ENCODE measurements around the gene GALNT12. TPM values are rescaled to one million over a fixed set of nuclear protein-coding genes. Genes with fewer than 3 reads are reported as not detected.

Gene GALNT12
- total and polyA plus RNA-seq, 2 experiments from 2014 or later: 13.9 to 16.4 TPM

DNA sequence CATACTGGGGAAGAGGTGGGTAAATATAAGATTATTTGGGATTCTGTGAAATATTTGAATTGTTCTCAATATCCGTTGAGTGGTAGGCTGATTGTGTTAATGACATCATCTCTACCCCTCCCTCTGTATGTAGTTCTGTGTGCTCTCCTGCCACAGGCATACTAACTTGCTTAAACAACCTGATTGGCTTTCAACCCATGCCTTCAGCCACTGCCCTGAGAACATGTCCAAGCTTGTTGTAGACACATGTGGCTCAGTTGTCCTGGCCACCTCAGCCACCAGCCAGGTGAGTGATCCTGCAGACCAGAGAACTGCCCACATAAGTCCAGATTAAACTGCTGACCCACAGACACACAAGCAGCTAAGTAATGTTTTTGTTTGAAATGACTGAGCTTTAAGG lies 42.2 kb upstream of the GALNT12 start:
- Histone ChIP-seq H3K27ac (no peak overlapping the region), H3K36me3 (replicated peaks; ENCODE audit: insufficient read depth, low read depth) (peaks cover 8% of the 10 kb centered on the region), H3K4me3 (no peak overlapping the region), H3K79me2 (no peaks in the 10 kb centered on the region), H3K9me3 (ENCODE audit: low read depth) (no peaks in the 10 kb centered on the region), H3K4me2 (no peak overlapping the region), H2AFZ (no peak overlapping the region), H3K27me3 (no peaks in the 10 kb centered on the region), H3K4me1 (ENCODE audit: insufficient read depth) (no peaks in the 10 kb centered on the region), H4K20me1 (ENCODE audit: insufficient read depth, poor library complexity, severe bottlenecking) (no peaks in the 10 kb centered on the region), H3K9me2 (replicated peaks; ENCODE audit: insufficient read depth) (no peaks in the 10 kb centered on the region)
- TF ChIP-seq, protein P1, sequence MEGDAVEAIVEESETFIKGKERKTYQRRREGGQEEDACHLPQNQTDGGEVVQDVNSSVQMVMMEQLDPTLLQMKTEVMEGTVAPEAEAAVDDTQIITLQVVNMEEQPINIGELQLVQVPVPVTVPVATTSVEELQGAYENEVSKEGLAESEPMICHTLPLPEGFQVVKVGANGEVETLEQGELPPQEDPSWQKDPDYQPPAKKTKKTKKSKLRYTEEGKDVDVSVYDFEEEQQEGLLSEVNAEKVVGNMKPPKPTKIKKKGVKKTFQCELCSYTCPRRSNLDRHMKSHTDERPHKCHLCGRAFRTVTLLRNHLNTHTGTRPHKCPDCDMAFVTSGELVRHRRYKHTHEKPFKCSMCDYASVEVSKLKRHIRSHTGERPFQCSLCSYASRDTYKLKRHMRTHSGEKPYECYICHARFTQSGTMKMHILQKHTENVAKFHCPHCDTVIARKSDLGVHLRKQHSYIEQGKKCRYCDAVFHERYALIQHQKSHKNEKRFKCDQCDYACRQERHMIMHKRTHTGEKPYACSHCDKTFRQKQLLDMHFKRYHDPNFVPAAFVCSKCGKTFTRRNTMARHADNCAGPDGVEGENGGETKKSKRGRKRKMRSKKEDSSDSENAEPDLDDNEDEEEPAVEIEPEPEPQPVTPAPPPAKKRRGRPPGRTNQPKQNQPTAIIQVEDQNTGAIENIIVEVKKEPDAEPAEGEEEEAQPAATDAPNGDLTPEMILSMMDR (IDR thresholded peaks at IDR 0.05; ENCODE audit: poor library complexity): no peak
- TF ChIP-seq EZH2phosphoT487 (IDR thresholded peaks at IDR 0.05; ENCODE audit: low read depth, severe bottlenecking, unreplicated experiment): no peak
- TF ChIP-seq EZH2 (IDR thresholded peaks at IDR 0.05; ENCODE audit: borderline replicate concordance): no peak
- DNase-seq (ENCODE audit: low spot score): no peak
- WGBS (ENCODE audit: low lambda C conversion rate, missing lambda C conversion rate): 91% methylated on average over 1 of the region's 1 CpG

DNA sequence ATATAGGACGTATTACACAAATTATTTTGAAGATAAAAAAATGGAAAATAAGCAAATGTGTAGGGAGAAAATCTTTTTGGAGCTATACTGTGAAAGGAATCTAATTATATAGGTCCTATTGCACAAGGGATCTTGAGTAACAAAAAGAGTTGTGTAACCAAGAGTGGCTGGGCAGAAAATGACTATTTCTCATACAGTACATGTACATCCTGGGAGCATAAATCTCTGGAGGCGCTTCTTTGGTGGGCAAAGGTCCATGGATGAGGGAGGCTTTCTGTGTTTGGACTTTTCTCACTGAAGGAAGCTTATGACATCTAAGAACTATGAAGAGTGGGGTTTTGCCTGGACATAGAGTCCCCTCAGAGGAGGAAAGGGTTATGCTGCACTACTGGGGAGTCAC lies 40.9 kb upstream of the GALNT12 start:
- WGBS (ENCODE audit: low lambda C conversion rate, missing lambda C conversion rate): 88% methylated on average over 2 of the region's 2 CpGs
- Histone ChIP-seq H3K36me3 (replicated peaks; ENCODE audit: insufficient read depth, low read depth) (no peaks in the 10 kb centered on the region), H3K27ac (no peak overlapping the region)

GRCh38 chr9:98767196-98767595 lies 40.3 kb upstream of the GALNT12 start:
- Histone ChIP-seq H4K20me1 (ENCODE audit: insufficient read depth, poor library complexity, severe bottlenecking) (no peaks in the 10 kb centered on the region), H3K4me3 (no peak overlapping the region), H3K4me2 (no peak overlapping the region), H3K9me2 (replicated peaks; ENCODE audit: insufficient read depth) (no peaks in the 10 kb centered on the region), H3K79me2 (no peaks in the 10 kb centered on the region), H3K36me3 (replicated peaks; ENCODE audit: insufficient read depth, low read depth) (no peaks in the 10 kb centered on the region), H3K4me1 (ENCODE audit: insufficient read depth) (no peaks in the 10 kb centered on the region), H2AFZ (no peak overlapping the region), H3K27me3 (no peaks in the 10 kb centered on the region), H3K27ac (no peak overlapping the region), H3K9me3 (ENCODE audit: low read depth) (no peaks in the 10 kb centered on the region)
- no peak for TF ChIP-seq EZH2phosphoT487 (IDR thresholded peaks at IDR 0.05; ENCODE audit: low read depth, severe bottlenecking, unreplicated experiment)
- no peak for TF ChIP-seq EZH2 (IDR thresholded peaks at IDR 0.05; ENCODE audit: borderline replicate concordance)
- TF ChIP-seq, protein P1 (IDR thresholded peaks at IDR 0.05; ENCODE audit: poor library complexity): no peak
- DNase-seq (ENCODE audit: low spot score): no peak
- WGBS (ENCODE audit: low lambda C conversion rate, missing lambda C conversion rate): 100% methylated on average over 3 of the region's 3 CpGs

More for the DNA sequence above, 40.9 kb upstream of the GALNT12 start:
- Histone ChIP-seq H2AFZ (no peak overlapping the region), H3K4me1 (ENCODE audit: insufficient read depth) (no peaks in the 10 kb centered on the region), H3K4me3 (no peak overlapping the region), H3K4me2 (no peak overlapping the region), H4K20me1 (ENCODE audit: insufficient read depth, poor library complexity, severe bottlenecking) (no peaks in the 10 kb centered on the region), H3K79me2 (no peaks in the 10 kb centered on the region), H3K9me2 (replicated peaks; ENCODE audit: insufficient read depth) (no peaks in the 10 kb centered on the region), H3K27me3 (no peaks in the 10 kb centered on the region), H3K9me3 (ENCODE audit: low read depth) (no peaks in the 10 kb centered on the region)
- TF ChIP-seq, protein P1 (IDR thresholded peaks at IDR 0.05; ENCODE audit: poor library complexity): no peak
- no peak for TF ChIP-seq EZH2 (IDR thresholded peaks at IDR 0.05; ENCODE audit: borderline replicate concordance)
- no peak for TF ChIP-seq EZH2phosphoT487 (IDR thresholded peaks at IDR 0.05; ENCODE audit: low read depth, severe bottlenecking, unreplicated experiment)
- no peak for DNase-seq (ENCODE audit: low spot score)

- Histone ChIP-seq H3K9me2 (replicated peaks; ENCODE audit: insufficient read depth) (no peaks in the 10 kb centered on the region), H3K27me3 (no peaks in the 10 kb centered on the region), H3K4me3 (no peak overlapping the region), H3K27ac (no peak overlapping the region), H4K20me1 (ENCODE audit: insufficient read depth, poor library complexity, severe bottlenecking) (no peaks in the 10 kb centered on the region), H3K4me1 (ENCODE audit: insufficient read depth) (no peaks in the 10 kb centered on the region), H3K79me2 (no peaks in the 10 kb centered on the region), H3K4me2 (no peak overlapping the region), H3K36me3 (replicated peaks; ENCODE audit: insufficient read depth, low read depth) (no peaks in the 10 kb centered on the region), H2AFZ (no peak overlapping the region), H3K9me3 (ENCODE audit: low read depth) (no peaks in the 10 kb centered on the region)
- TF ChIP-seq EZH2 (IDR thresholded peaks at IDR 0.05; ENCODE audit: borderline replicate concordance): no peak
- TF ChIP-seq, protein P1 (IDR thresholded peaks at IDR 0.05; ENCODE audit: poor library complexity): no peak
- no peak for TF ChIP-seq EZH2phosphoT487 (IDR thresholded peaks at IDR 0.05; ENCODE audit: low read depth, severe bottlenecking, unreplicated experiment)
- DNase-seq (ENCODE audit: low spot score): no peak
- 96% methylated on average over 7 of the region's 7 CpGs for WGBS (ENCODE audit: low lambda C conversion rate, missing lambda C conversion rate)
These were observed 39.6 kb upstream of the GALNT12 start for GRCh38 chr9:98767915-98768314.

Data from hepatocyte (in vitro differentiated cells).